Gastrocnemius medialis (tissue), 4 donors: ENCODE data around the gene RFC1. TPM values are rescaled to one million over a fixed set of nuclear protein-coding genes. Genes with fewer than 3 reads are reported as not detected.
A peak's percentile ranks its signal among the peaks of the same experiment; 100 is the strongest.
"Not testable (repeated sequence)": the region's sequence is repeated elsewhere in the genome, so short reads cannot be mapped to it uniquely, and the experiment has no call there.

Experiments used
- ATAC-seq, 2 donors: fragments of 150-250 bp; one replicate each; pipeline ENCODE4 v1.9.1; 2016
- DNase-seq, 2 donors: peaks; one replicate each; pipeline ENCODE4 v3.0.0-alpha.2; 2019
- H3K27ac ChIP-seq, 4 donors: fragments of 200-600 bp; sonication (generic); 1 replicate in 1 of 4; 2 replicates in 3 of 4; pipeline ENCODE4 v1.5.1; 2016 to 2018; ENCODE audit warnings: mild to moderate bottlenecking in 2 of 4, moderate library complexity in 1 of 4
- H3K27me3 ChIP-seq, 3 donors: fragments of 200-600 bp; sonication (generic) in 2 of 3; 1 replicate in 1 of 3; 2 replicates in 2 of 3; pipeline versions ENCODE4 v1.5.1 to v1.6.0; 2016 to 2019; ENCODE audit warnings: mild to moderate bottlenecking in 1 of 3, moderate library complexity in 1 of 3
- H3K36me3 ChIP-seq, 2 donors: fragments of 200-600 bp; sonication (generic) in 1 of 2; one replicate each; pipeline ENCODE4 v1.5.1; 2017 to 2018
- H3K4me1 ChIP-seq, 2 donors: fragments of 200-600 bp; sonication (generic) in 1 of 2; one replicate each; pipeline ENCODE4 v1.5.1; 2016 to 2017; ENCODE audit warnings: mild to moderate bottlenecking in 2 of 2
- H3K4me3 ChIP-seq, 4 donors: fragments of 200-600 bp; sonication (generic) in 3 of 4; 1 replicate in 1 of 4; 2 replicates in 3 of 4; pipeline ENCODE4 v1.5.1; 2016 to 2019; ENCODE audit warnings: mild to moderate bottlenecking in 2 of 4
- H3K9me3 ChIP-seq, 3 donors: fragments of 200-600 bp; sonication (generic) in 2 of 3; 1 replicate in 1 of 3; 2 replicates in 2 of 3; pipeline ENCODE4 v1.5.1; 2016 to 2019
- CTCF ChIP-seq, 5 experiments: fragments of 450-650 bp in 3 of 5; fragments of 200-600 bp in 2 of 5; sonication (generic) in 2 of 5; IDR thresholded peaks in 4 of 5; conservative IDR thresholded peaks in 1 of 5; 1 replicate in 4 of 5; 2 replicates in 1 of 5; pipeline ENCODE4 v1.5.1; 2016 to 2019; ENCODE audit warnings: antibody characterized with exemption in 5 of 5, mild to moderate bottlenecking in 3 of 5, moderate library complexity in 3 of 5
- POLR2A ChIP-seq, 2 donors: fragments of 450-650 bp; IDR thresholded peaks; one replicate each; pipeline ENCODE4 v1.6.1; 2017; ENCODE audit warnings: antibody characterized with exemption in 2 of 2, mild to moderate bottlenecking in 2 of 2, moderate library complexity in 2 of 2
- in situ Hi-C, 4 donors: fragments of 200-750 bp; cut with MboI; loops; one replicate each; pipeline versions ENCODE4 v1.15.0 to v1.8.0; 2017; ENCODE audit warnings: low sequenced_read_pairs in 4 of 4
- intact Hi-C: fragments of 100-400 bp; cut with DNase I; formaldehyde crosslinking; loops from one replicate; pipeline ENCODE4 v1.15.1; 2023; ENCODE audit warnings: low total_unique reads
- total RNA-seq, 4 donors: library from RNA; depleted of rRNA; stranded (reverse); fragments of >200 nt; gene quantifications; one replicate each; pipeline versions ENCODE4 v1.1.0 to v1.2.3, GENCODE V29; 2016

The RFC1 gene
- total RNA-seq, 4 donors from 2014 or later, result 13.9 to 47.9 (median 21.6) TPM

GRCh38 chr4:39357002-39357401 lies 9.2 kb downstream of the RFC1 start:
- no peak overlapping the region for H3K27ac ChIP-seq
- no peaks in the 10 kb centered on the region for H3K36me3 ChIP-seq
- ATAC-seq (no peak), DNase-seq (no peak)
- H3K27me3 ChIP-seq, result no peaks in the 10 kb centered on the region
- H3K9me3 ChIP-seq, result no peaks in the 10 kb centered on the region
- intact Hi-C loops (no loop called here), in situ Hi-C loops (no loop called here)
- peaks cover 0 to 10% of the 10 kb centered on the region in 2 donors for H3K4me1 ChIP-seq
- H3K4me3 ChIP-seq, result no peak overlapping the region
- no peak for TF ChIP-seq CTCF (IDR thresholded peaks at IDR 0.05 in 4 of 5, conservative IDR thresholded peaks at IDR 0.05 in 1 of 5)

- H3K4me3 ChIP-seq, result peak overlapping the region in 3 of 4 donors; percentile 28 to 36 (median 32)
- peak overlapping the region; percentile 32 to 59 (median 49) for H3K27ac ChIP-seq
- no peaks in the 10 kb centered on the region for H3K9me3 ChIP-seq
- in situ Hi-C loops, result no loop called here
- intact Hi-C loops, result no loop called here
- H3K27me3 ChIP-seq, result no peaks in the 10 kb centered on the region
- H3K36me3 ChIP-seq, result peaks cover 0 to 10% of the 10 kb centered on the region in 2 donors
- ATAC-seq (no peak), DNase-seq (no peak)
- TF ChIP-seq POLR2A (IDR thresholded peaks at IDR 0.05), result no peak
- TF ChIP-seq CTCF (IDR thresholded peaks at IDR 0.05 in 4 of 5, conservative IDR thresholded peaks at IDR 0.05 in 1 of 5), result no peak
- peaks cover 0 to 10% of the 10 kb centered on the region in 2 donors for H3K4me1 ChIP-seq
Observed at GRCh38 chr4:39354254-39354552, 12.0 kb downstream of the RFC1 start.

GRCh38 chr4:39353478-39354253 lies 12.5 kb downstream of the RFC1 start:
- Histone ChIP-seq H3K36me3 (peaks cover 0 to 15% of the 10 kb centered on the region in 2 donors), H3K4me3 (peak overlapping the region; percentile 3 to 36 (median 30))

GRCh38 chr4:39353149-39353477 lies 13.0 kb downstream of the RFC1 start:
- intact Hi-C loops, in situ Hi-C loops, ATAC-seq, H3K27me3 ChIP-seq, DNase-seq, H3K9me3 ChIP-seq: not testable (repeated sequence)
- Histone ChIP-seq H3K4me3 (peak overlapping the region; percentile 3 to 36 (median 30)), H3K4me1 (peaks cover 0 to 10% of the 10 kb centered on the region in 2 donors), H3K36me3 (peaks cover 0 to 15% of the 10 kb centered on the region in 2 donors), H3K27ac (peak overlapping the region; percentile 32 to 59 (median 49))

More at GRCh38 chr4:39353478-39354253, 12.5 kb downstream of the RFC1 start:
- Histone ChIP-seq H3K27me3 (no peaks in the 10 kb centered on the region), H3K27ac (peak overlapping the region; percentile 32 to 59 (median 49)), H3K4me1 (peaks cover 0 to 10% of the 10 kb centered on the region in 2 donors), H3K9me3 (no peaks in the 10 kb centered on the region)
- intact Hi-C loops (no loop called here), in situ Hi-C loops (no loop called here)
- ATAC-seq (peak in 1 of 2 donors; percentile 45), DNase-seq (no peak)
- no peak for TF ChIP-seq POLR2A (IDR thresholded peaks at IDR 0.05)
- TF ChIP-seq CTCF (IDR thresholded peaks at IDR 0.05 in 4 of 5, conservative IDR thresholded peaks at IDR 0.05 in 1 of 5), result no peak

GRCh38 chr4:39349326-39349725 lies 16.8 kb downstream of the RFC1 start:
- in situ Hi-C loops (no loop called here), intact Hi-C loops (no loop called here)
- H3K4me3 ChIP-seq, result no peak overlapping the region
- no peaks in the 10 kb centered on the region for H3K27me3 ChIP-seq
- no peak for ATAC-seq
- H3K4me1 ChIP-seq, result peaks cover 0 to 10% of the 10 kb centered on the region in 2 donors
- H3K27ac ChIP-seq, result no peak overlapping the region
- TF ChIP-seq POLR2A (IDR thresholded peaks at IDR 0.05) (no peak), CTCF (IDR thresholded peaks at IDR 0.05 in 4 of 5, conservative IDR thresholded peaks at IDR 0.05 in 1 of 5) (no peak)
- H3K36me3 ChIP-seq, result peaks cover 0 to 15% of the 10 kb centered on the region in 2 donors
- H3K9me3 ChIP-seq, result no peaks in the 10 kb centered on the region
- no peak for DNase-seq
